ENCODE results near the gene MMP1. TPM values are rescaled to one million over a fixed set of nuclear protein-coding genes. Genes with fewer than 3 reads are reported as not detected.

MMP1 gene
- total RNA-seq (2021; ENCODE audit: unreplicated experiment) (not detected), Bru-seq, nascent RNA (percentile 8 among the genes with signal in this experiment), BruChase-seq, experiment 1, labeled RNA remaining after a 6-hour chase (percentile 24 among the genes with signal in this experiment), BruChase-seq, experiment 2, labeled RNA remaining after a 2-hour chase (percentile 8 among the genes with signal in this experiment)
- polyA plus RNA-seq (2012): 0.36 and 0.44 TPM in 2 replicates
- long read RNA-seq, partial matches to known transcripts: 0 of 1 reads
- long read RNA-seq, other reads (novel, unspliced or antisense): 0 of 1 reads

GRCh38 chr11:102798012-102798746 lies at the start of gene MMP1:
Gene MMP1 (minus strand): TSS chr11:102798160. CDS start chr11:102798092, 68 bp downstream.
- TF ChIP-seq TCF7L2 (IDR thresholded peaks at IDR 0.05; ENCODE audit: borderline replicate concordance, extremely low read depth, insufficient read depth, insufficient read length) (no peak), SRF (IDR thresholded peaks at IDR 0.05; ENCODE audit: low read depth) (no peak), CEBPB (IDR thresholded peaks at IDR 0.05; ENCODE audit: low read depth) (0 out of 2 replicates have a peak, but pooled peaks have one; percentile 19), FOSL1 (IDR thresholded peaks at IDR 0.05; ENCODE audit: low read depth) (peak; percentile 22; the same call in 1 of the 2 replicates)
- no peak within 1 kb of the TSS for H2AFZ ChIP-seq (ENCODE audit: low read depth, low read length, poor library complexity, severe bottlenecking)
- H3K9me3 ChIP-seq (ENCODE audit: control insufficient read depth in 1 of 2, insufficient read depth in 1 of 2, low read depth in 1 of 2, low read length in 2 of 2): no peaks in the 10 kb centered on the region
- H3K27me3 ChIP-seq (ENCODE audit: insufficient read depth, low read length): no peaks in the 10 kb centered on the region
- no peaks in the 10 kb centered on the region for H3K36me3 ChIP-seq (ENCODE audit: control insufficient read depth in 1 of 2, insufficient read depth in 2 of 2, low read length in 2 of 2)
- H3K4me2 ChIP-seq (ENCODE audit: low read length): no peak within 1 kb of the TSS
- intact Hi-C loops (cut with micrococcal nuclease): no loop called here
- RAD21 ChIA-PET (ENCODE audit: low non-redundant PET in 1 of 2, low total read pairs in 2 of 2, uncharacterized antibody in 2 of 2, unreplicated experiment in 2 of 2): no interaction called here
- BruUV-seq (replicated peaks): no TSS peak
- POLR2A ChIA-PET: no interaction called here
- H3K4me3 ChIP-seq (replicated peaks in 1 of 2; ENCODE audit: low read depth in 1 of 2, low read length in 2 of 2): no peak within 1 kb of the TSS
- CTCF ChIA-PET: no interaction called here
- ATAC-seq (no peak), DNase-seq (ENCODE audit: low read depth, low spot score) (no peak)
- no peaks in the 10 kb centered on the region for H3K79me2 ChIP-seq (ENCODE audit: insufficient read depth, low read length)
- H3K9ac ChIP-seq (ENCODE audit: low read length): no peak within 1 kb of the TSS
- H4K20me1 ChIP-seq (ENCODE audit: insufficient read depth): no peaks in the 10 kb centered on the region
- no peak within 1 kb of the TSS for H3K27ac ChIP-seq (ENCODE audit: low read depth, low read length)
- no peaks in the 10 kb centered on the region for H3K4me1 ChIP-seq (ENCODE audit: control insufficient read depth in 1 of 2, insufficient read depth in 2 of 2, low read length in 2 of 2)
- H3K9me2 ChIP-seq (ENCODE audit: insufficient read depth): no peaks in the 10 kb centered on the region

- ATAC-seq (no peak), DNase-seq (ENCODE audit: low read depth, low spot score) (no peak)
- ChIA-PET RAD21 (ENCODE audit: low non-redundant PET in 1 of 2, low total read pairs in 2 of 2, uncharacterized antibody in 2 of 2, unreplicated experiment in 2 of 2) (interaction anchor here in 1 of 2 experiments (0.6 kb wide), 1 partner anchor 31 kb away, joined by 4 read pairs; no protein-coding TSS in a partner anchor), POLR2A (no interaction called here), CTCF (no interaction called here)
- Histone ChIP-seq H3K36me3 (ENCODE audit: control insufficient read depth in 1 of 2, insufficient read depth in 2 of 2, low read length in 2 of 2) (no peaks in the 10 kb centered on the region), H3K79me2 (ENCODE audit: insufficient read depth, low read length) (no peaks in the 10 kb centered on the region), H3K4me3 (replicated peaks in 1 of 2; ENCODE audit: low read depth in 1 of 2, low read length in 2 of 2) (no peak overlapping the region), H3K9me3 (ENCODE audit: control insufficient read depth in 1 of 2, insufficient read depth in 1 of 2, low read depth in 1 of 2, low read length in 2 of 2) (no peaks in the 10 kb centered on the region), H3K27me3 (ENCODE audit: insufficient read depth, low read length) (no peaks in the 10 kb centered on the region), H3K27ac (ENCODE audit: low read depth, low read length) (no peak overlapping the region), H3K4me2 (ENCODE audit: low read length) (no peak overlapping the region), H2AFZ (ENCODE audit: low read depth, low read length, poor library complexity, severe bottlenecking) (no peak overlapping the region), H3K9ac (ENCODE audit: low read length) (no peak overlapping the region), H3K4me1 (ENCODE audit: control insufficient read depth in 1 of 2, insufficient read depth in 2 of 2, low read length in 2 of 2) (no peaks in the 10 kb centered on the region), H4K20me1 (ENCODE audit: insufficient read depth) (no peaks in the 10 kb centered on the region), H3K9me2 (ENCODE audit: insufficient read depth) (no peaks in the 10 kb centered on the region)
- BruUV-seq (replicated peaks): no TSS peak
- no peak for TF ChIP-seq SRF (IDR thresholded peaks at IDR 0.05; ENCODE audit: low read depth)
- TF ChIP-seq RAD21 (IDR thresholded peaks at IDR 0.05; ENCODE audit: low read depth): no peak
- TF ChIP-seq CEBPB (IDR thresholded peaks at IDR 0.05; ENCODE audit: low read depth): no peak
- no peak for TF ChIP-seq CTCF (IDR thresholded peaks at IDR 0.05 in 2 of 3, conservative IDR thresholded peaks at IDR 0.05 in 1 of 3; ENCODE audit: borderline replicate concordance in 1 of 3, insufficient read depth in 1 of 3, low read depth in 2 of 3, low read length in 2 of 3)
- no peak for TF ChIP-seq ZBTB33 (IDR thresholded peaks at IDR 0.05; ENCODE audit: extremely low read depth, insufficient replicate concordance, low read length)
- TF ChIP-seq ELF1 (IDR thresholded peaks at IDR 0.05; ENCODE audit: borderline replicate concordance, low read depth): no peak
- no peak for TF ChIP-seq POLR2AphosphoS5 (IDR thresholded peaks at IDR 0.05; ENCODE audit: low read depth, low read length)
- intact Hi-C loops (cut with micrococcal nuclease): no loop called here
These were observed 48.3 kb upstream of the MMP1 start for GRCh38 chr11:102846292-102846691.
